ENCODE measurements around the gene IL19. TPM values are rescaled to one million over a fixed set of nuclear protein-coding genes. Genes with fewer than 3 reads are reported as not detected.

Gene IL19
- total RNA-seq, 1 experiment from 2014 or later, result not detected

- Histone ChIP-seq H3K23ac (ENCODE audit: insufficient read length, low read depth, low read length) (no peak overlapping the region), H3K14ac (ENCODE audit: insufficient read depth, low read length) (no peak overlapping the region), H4K91ac (ENCODE audit: insufficient read length, low read depth, low read length) (no peak overlapping the region), H3K27me3 (ENCODE audit: insufficient read depth, low read length) (no peaks in the 10 kb centered on the region), H3K9ac (ENCODE audit: extremely low read depth, insufficient read length, low read length) (no peak overlapping the region), H2BK120ac (ENCODE audit: low read depth, low read length, poor library complexity, severe bottlenecking) (no peak overlapping the region), H3K56ac (ENCODE audit: insufficient read length, low read depth, low read length) (no peak overlapping the region), H2AFZ (ENCODE audit: low read length) (no peak overlapping the region), H3K4me2 (ENCODE audit: insufficient read depth, insufficient read length, low read length) (no peak overlapping the region), H3K4ac (ENCODE audit: low read depth, low read length) (no peak overlapping the region), H4K8ac (replicated peaks; ENCODE audit: insufficient read length, low read depth, low read length) (no peak overlapping the region), H2AK5ac (ENCODE audit: insufficient read length, low read length) (no peak overlapping the region), H2BK5ac (ENCODE audit: insufficient read length, low read length) (no peak overlapping the region), H3K79me1 (ENCODE audit: insufficient read depth, low read depth, low read length, poor library complexity, severe bottlenecking) (no peaks in the 10 kb centered on the region), H2BK15ac (ENCODE audit: low read depth, low read length) (no peak overlapping the region), H4K5ac (ENCODE audit: insufficient read length, low read depth, low read length) (no peak overlapping the region), H3K18ac (ENCODE audit: insufficient read length, low read depth, low read length) (no peak overlapping the region), H3T11ph (ENCODE audit: low read length) (no peak overlapping the region), H4K20me1 (ENCODE audit: control insufficient read depth, insufficient read depth, insufficient read length) (no peaks in the 10 kb centered on the region), H3K23me2 (ENCODE audit: insufficient read length, low read depth, low read length, poor library complexity, severe bottlenecking) (no peaks in the 10 kb centered on the region), H3K79me2 (ENCODE audit: insufficient read depth, low read length) (no peaks in the 10 kb centered on the region), H3K27ac (ENCODE audit: insufficient read length, low read depth, low read length) (no peak overlapping the region), H3K4me1 (ENCODE audit: insufficient read depth, low read length) (no peaks in the 10 kb centered on the region), H2BK20ac (ENCODE audit: low read depth, low read length, poor library complexity, severe bottlenecking) (no peak overlapping the region), H3K9me3 (ENCODE audit: control insufficient read depth, low read depth, low read length) (no peaks in the 10 kb centered on the region), H2BK12ac (ENCODE audit: insufficient read length, low read depth, low read length) (no peak overlapping the region)
- WGBS (ENCODE audit: extremely low coverage, insufficient read length, low lambda C conversion rate), result no CpG with 5 or more reads among the region's 5 CpGs
- Mint-ChIP-seq H3K4me1 (peaks cover 10 to 18% of the 10 kb centered on the region in 2 experiments), H3K4me3 (no peak overlapping the region), H3K27me3 (ENCODE audit: low read depth) (peaks cover 19% of the 10 kb centered on the region), H3K9me3 (no peaks in the 10 kb centered on the region; a peak in 1 of 5 replicates), H3K36me3 (ENCODE audit: insufficient read depth in 1 of 3, low read depth in 3 of 3) (no peaks in the 10 kb centered on the region), H3K27ac (no peak overlapping the region)
- DNase-seq, result no peak
- no peak for TF ChIP-seq CTCF (conservative IDR thresholded peaks at IDR 0.05)
Observed at GRCh38 chr1:206787891-206788290, 17.3 kb downstream of the IL19 start.

All from H9 (cell line).